Fibroblast of villous mesenchyme (primary cell): Measurements from ENCODE around the gene MGAT3. TPM values are rescaled to one million over a fixed set of nuclear protein-coding genes. Genes with fewer than 3 reads are reported as not detected.

Experiments
- DNase-seq: peaks from one replicate; pipeline ENCODE4 v3.0.0-alpha.2; 2010; ENCODE audit warnings: low read depth
- H3K4me3 ChIP-seq: 2 replicates; pipeline ENCODE4 v1.5.1; 2011; ENCODE audit warnings: low read depth, mild to moderate bottlenecking, low read length
- total RNA-seq: library from RNA; depleted of rRNA; stranded (reverse); fragments of >200 nt; gene quantifications from 2 replicates; pipeline ENCODE4 v1.2.3, GENCODE V29; 2012
- TF ChIP-seq, protein P1 (sequence below): IDR thresholded peaks from 2 replicates; pipeline ENCODE4 v1.5.1; 2012; ENCODE audit warnings: low read depth, mild to moderate bottlenecking, low read length; ENCODE audit not compliant: insufficient read depth

MGAT3 gene
- total RNA-seq, 1 donor, result 1.3 TPM

DNA sequence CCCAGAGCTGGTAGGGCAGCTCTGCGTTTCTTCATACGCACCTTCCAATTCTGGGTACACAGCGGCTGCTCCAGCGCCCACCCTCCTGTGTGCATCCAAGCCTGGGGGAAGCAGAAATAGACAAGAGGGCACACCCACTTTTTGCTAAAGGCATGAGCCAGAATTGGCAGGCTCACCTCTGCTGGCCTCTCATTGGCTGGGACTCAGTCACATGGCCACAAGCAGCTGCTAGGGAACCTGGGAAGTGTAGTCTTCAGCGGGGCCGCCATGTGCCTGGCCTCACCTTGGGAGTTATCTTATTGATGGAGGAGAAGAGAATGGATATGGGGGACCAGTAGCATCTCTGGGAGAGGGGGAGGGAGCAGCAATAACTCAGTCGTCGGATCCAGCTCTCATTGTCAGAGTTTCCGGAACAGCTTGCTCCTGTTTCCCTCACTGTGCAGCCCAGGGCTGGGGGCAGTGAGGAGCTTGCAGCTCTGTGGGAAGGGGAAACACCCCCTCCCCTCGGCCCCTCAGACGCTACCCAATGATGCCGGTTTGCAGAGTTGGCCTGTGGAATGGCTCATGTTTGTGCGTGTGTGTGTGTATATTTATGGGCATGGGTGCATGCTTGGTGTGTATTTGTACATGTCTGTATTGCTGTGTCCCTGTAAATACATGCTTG lies 33.5 kb downstream of the MGAT3 start:
- peak; percentile 69 for DNase-seq
- TF ChIP-seq, protein P1, sequence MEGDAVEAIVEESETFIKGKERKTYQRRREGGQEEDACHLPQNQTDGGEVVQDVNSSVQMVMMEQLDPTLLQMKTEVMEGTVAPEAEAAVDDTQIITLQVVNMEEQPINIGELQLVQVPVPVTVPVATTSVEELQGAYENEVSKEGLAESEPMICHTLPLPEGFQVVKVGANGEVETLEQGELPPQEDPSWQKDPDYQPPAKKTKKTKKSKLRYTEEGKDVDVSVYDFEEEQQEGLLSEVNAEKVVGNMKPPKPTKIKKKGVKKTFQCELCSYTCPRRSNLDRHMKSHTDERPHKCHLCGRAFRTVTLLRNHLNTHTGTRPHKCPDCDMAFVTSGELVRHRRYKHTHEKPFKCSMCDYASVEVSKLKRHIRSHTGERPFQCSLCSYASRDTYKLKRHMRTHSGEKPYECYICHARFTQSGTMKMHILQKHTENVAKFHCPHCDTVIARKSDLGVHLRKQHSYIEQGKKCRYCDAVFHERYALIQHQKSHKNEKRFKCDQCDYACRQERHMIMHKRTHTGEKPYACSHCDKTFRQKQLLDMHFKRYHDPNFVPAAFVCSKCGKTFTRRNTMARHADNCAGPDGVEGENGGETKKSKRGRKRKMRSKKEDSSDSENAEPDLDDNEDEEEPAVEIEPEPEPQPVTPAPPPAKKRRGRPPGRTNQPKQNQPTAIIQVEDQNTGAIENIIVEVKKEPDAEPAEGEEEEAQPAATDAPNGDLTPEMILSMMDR, result no peak

GRCh38 chr22:39490966-39491680 lies 34.3 kb downstream of the MGAT3 start:
- no peak overlapping the region for H3K4me3 ChIP-seq
- DNase-seq, result no peak
- TF ChIP-seq, protein P1, result no peak

More for the DNA sequence above, 33.5 kb downstream of the MGAT3 start:
- no peak overlapping the region for H3K4me3 ChIP-seq

DNA sequence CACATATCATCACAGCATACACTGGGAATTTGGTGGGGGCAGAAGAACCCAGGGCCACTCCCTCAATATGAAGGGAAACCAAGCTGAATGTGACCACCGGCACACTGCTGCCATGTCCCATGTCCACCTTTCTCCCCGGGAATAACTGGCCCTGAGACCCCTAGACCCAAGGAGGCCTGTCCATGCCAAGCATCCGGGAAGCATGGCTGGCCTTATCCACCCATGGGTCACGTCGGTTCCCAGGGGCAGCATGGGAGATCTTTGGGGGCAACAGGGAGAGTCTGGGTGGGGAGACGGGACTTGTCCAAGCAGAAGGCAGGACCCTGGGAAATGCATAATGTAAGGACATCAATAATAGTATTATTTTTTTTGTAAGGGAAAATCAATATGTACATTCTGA lies 34.9 kb downstream of the MGAT3 start:
- no peak overlapping the region for H3K4me3 ChIP-seq
- DNase-seq, result no peak
- TF ChIP-seq, protein P1, result no peak

DNA sequence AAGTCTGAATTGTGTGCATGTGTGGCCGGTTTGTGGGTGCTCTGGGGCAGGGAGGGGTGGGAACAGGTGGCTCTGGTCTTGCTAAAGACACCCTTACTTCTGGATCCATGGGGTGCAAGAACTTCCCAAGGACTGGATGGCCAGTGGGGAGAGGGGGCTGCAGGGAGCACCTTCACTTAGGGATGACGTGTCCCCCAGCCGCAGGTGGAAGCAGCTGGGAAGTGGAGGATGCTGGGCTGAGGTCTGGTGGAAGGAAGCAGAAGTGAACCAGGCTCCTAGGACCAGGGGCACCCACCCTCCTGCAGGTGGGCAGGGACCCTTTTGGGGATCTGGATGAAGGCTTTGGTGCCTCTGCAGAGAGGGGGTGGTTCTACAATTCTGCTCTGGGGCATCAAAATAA lies 35.4 kb downstream of the MGAT3 start:
- TF ChIP-seq, protein P1, result no peak

GRCh38 chr22:39493759-39494158 lies 36.9 kb downstream of the MGAT3 start:
- H3K4me3 ChIP-seq, result no peak overlapping the region
- TF ChIP-seq, protein P1, result no peak
- DNase-seq, result peak; percentile 75

More for the DNA sequence above, 35.4 kb downstream of the MGAT3 start:
- H3K4me3 ChIP-seq, result no peak overlapping the region
- DNase-seq, result no peak

- H3K4me3 ChIP-seq, result no peak overlapping the region
- DNase-seq, result no peak
- TF ChIP-seq, protein P1, result no peak
Measured at GRCh38 chr22:39494471-39495120, 37.8 kb downstream of the MGAT3 start.
